ENCODE results near the gene MYO16. TPM values are rescaled to one million over a fixed set of nuclear protein-coding genes. Genes with fewer than 3 reads are reported as not detected.

The MYO16 gene
- total RNA-seq, 1 experiment from 2014 or later, result not detected

- Mint-ChIP-seq H3K9me3 (no peaks in the 10 kb centered on the region; a peak in 1 of 5 replicates), H3K4me3 (no peak overlapping the region), H3K27ac (no peak overlapping the region), H3K4me1 (peaks cover 14 to 15% of the 10 kb centered on the region in 2 experiments), H3K27me3 (ENCODE audit: low read depth) (no peaks in the 10 kb centered on the region), H3K36me3 (ENCODE audit: insufficient read depth in 1 of 3, low read depth in 3 of 3) (no peaks in the 10 kb centered on the region; a peak in 1 of 7 replicates)
- no peak overlapping the region for H2BK120ac ChIP-seq (ENCODE audit: low read depth, low read length, poor library complexity, severe bottlenecking)
- H3K56ac ChIP-seq (ENCODE audit: insufficient read length, low read depth, low read length), result no peak overlapping the region
- H4K91ac ChIP-seq (ENCODE audit: insufficient read length, low read depth, low read length), result no peak overlapping the region
- no peak overlapping the region for H2AK5ac ChIP-seq (ENCODE audit: insufficient read length, low read length)
- no peak overlapping the region for H3K4ac ChIP-seq (ENCODE audit: low read depth, low read length)
- no peaks in the 10 kb centered on the region for H4K20me1 ChIP-seq (ENCODE audit: control insufficient read depth, insufficient read depth, insufficient read length)
- H3K27me3 ChIP-seq (ENCODE audit: insufficient read depth, low read length), result no peaks in the 10 kb centered on the region
- no peak overlapping the region for H4K5ac ChIP-seq (ENCODE audit: insufficient read length, low read depth, low read length)
- no peaks in the 10 kb centered on the region for H3K9me3 ChIP-seq (ENCODE audit: control insufficient read depth, low read depth, low read length)
- H2AFZ ChIP-seq (ENCODE audit: low read length), result no peak overlapping the region
- no peak overlapping the region for H4K8ac ChIP-seq (replicated peaks; ENCODE audit: insufficient read length, low read depth, low read length)
- TF ChIP-seq, protein P1, sequence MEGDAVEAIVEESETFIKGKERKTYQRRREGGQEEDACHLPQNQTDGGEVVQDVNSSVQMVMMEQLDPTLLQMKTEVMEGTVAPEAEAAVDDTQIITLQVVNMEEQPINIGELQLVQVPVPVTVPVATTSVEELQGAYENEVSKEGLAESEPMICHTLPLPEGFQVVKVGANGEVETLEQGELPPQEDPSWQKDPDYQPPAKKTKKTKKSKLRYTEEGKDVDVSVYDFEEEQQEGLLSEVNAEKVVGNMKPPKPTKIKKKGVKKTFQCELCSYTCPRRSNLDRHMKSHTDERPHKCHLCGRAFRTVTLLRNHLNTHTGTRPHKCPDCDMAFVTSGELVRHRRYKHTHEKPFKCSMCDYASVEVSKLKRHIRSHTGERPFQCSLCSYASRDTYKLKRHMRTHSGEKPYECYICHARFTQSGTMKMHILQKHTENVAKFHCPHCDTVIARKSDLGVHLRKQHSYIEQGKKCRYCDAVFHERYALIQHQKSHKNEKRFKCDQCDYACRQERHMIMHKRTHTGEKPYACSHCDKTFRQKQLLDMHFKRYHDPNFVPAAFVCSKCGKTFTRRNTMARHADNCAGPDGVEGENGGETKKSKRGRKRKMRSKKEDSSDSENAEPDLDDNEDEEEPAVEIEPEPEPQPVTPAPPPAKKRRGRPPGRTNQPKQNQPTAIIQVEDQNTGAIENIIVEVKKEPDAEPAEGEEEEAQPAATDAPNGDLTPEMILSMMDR (conservative IDR thresholded peaks at IDR 0.05), result no peak
- H3K4me1 ChIP-seq (ENCODE audit: insufficient read depth, low read length), result no peaks in the 10 kb centered on the region; the same call in 1 of the 2 replicates
- no peak overlapping the region for H3K4me2 ChIP-seq (ENCODE audit: insufficient read depth, insufficient read length, low read length)
- H2BK20ac ChIP-seq (ENCODE audit: low read depth, low read length, poor library complexity, severe bottlenecking), result no peak overlapping the region
- DNase-seq, result no peak
- H2BK12ac ChIP-seq (ENCODE audit: insufficient read length, low read depth, low read length), result no peak overlapping the region
- H3T11ph ChIP-seq (ENCODE audit: low read length), result no peak overlapping the region
- no peaks in the 10 kb centered on the region for H3K79me2 ChIP-seq (ENCODE audit: insufficient read depth, low read length)
- H3K23me2 ChIP-seq (ENCODE audit: insufficient read length, low read depth, low read length, poor library complexity, severe bottlenecking), result no peaks in the 10 kb centered on the region
- no peak overlapping the region for H3K27ac ChIP-seq (ENCODE audit: insufficient read length, low read depth, low read length)
- H3K79me1 ChIP-seq (ENCODE audit: insufficient read depth, low read depth, low read length, poor library complexity, severe bottlenecking), result no peaks in the 10 kb centered on the region
- no CpG with 5 or more reads among the region's 2 CpGs for WGBS (ENCODE audit: extremely low coverage, insufficient read length, low lambda C conversion rate)
- no peak overlapping the region for H3K14ac ChIP-seq (ENCODE audit: insufficient read depth, low read length)
- no peak overlapping the region for H3K18ac ChIP-seq (ENCODE audit: insufficient read length, low read depth, low read length)
- no peak overlapping the region for H3K23ac ChIP-seq (ENCODE audit: insufficient read length, low read depth, low read length)
- H2BK15ac ChIP-seq (ENCODE audit: low read depth, low read length), result no peak overlapping the region
- H2BK5ac ChIP-seq (ENCODE audit: insufficient read length, low read length), result no peak overlapping the region
- H3K9ac ChIP-seq (ENCODE audit: extremely low read depth, insufficient read length, low read length), result no peak overlapping the region
Observed at GRCh38 chr13:108789476-108789875, 160.1 kb downstream of the MYO16 start.
